Tibial nerve (tissue), 4 donors: ENCODE results near the gene ETFB. TPM values are rescaled to one million over a fixed set of nuclear protein-coding genes. Genes with fewer than 3 reads are reported as not detected.

Source experiments
- DNase-seq, 2 donors: peaks; one replicate each; pipeline ENCODE4 v3.0.0-alpha.2; 2019; ENCODE audit warnings: low spot score in 2 of 2
- H3K27ac ChIP-seq, 4 donors: fragments of 200-600 bp; sonication (generic) in 3 of 4; one replicate each; pipeline ENCODE4 v1.5.1; 2017 to 2019; ENCODE audit warnings: mild to moderate bottlenecking in 1 of 4
- H3K27me3 ChIP-seq, 2 donors: fragments of 200-600 bp; sonication (generic) in 1 of 2; one replicate each; pipeline versions ENCODE4 v1.5.1 to v1.6.0; 2017 to 2019
- H3K36me3 ChIP-seq, 3 donors: fragments of 200-600 bp; sonication (generic); one replicate each; pipeline ENCODE4 v1.5.1; 2018 to 2019
- H3K4me1 ChIP-seq, 4 donors: fragments of 200-600 bp; sonication (generic) in 3 of 4; one replicate each; pipeline ENCODE4 v1.5.1; 2017 to 2019
- H3K4me3 ChIP-seq, 4 donors: fragments of 200-600 bp; sonication (generic) in 3 of 4; one replicate each; pipeline ENCODE4 v1.5.1; 2017 to 2019; ENCODE audit warnings: mild to moderate bottlenecking in 1 of 4, moderate library complexity in 1 of 4
- H3K9me3 ChIP-seq, 4 donors: fragments of 200-600 bp; sonication (generic) in 3 of 4; one replicate each; pipeline ENCODE4 v1.5.1; 2017 to 2019
- CTCF ChIP-seq, 5 experiments: fragments of 200-600 bp in 3 of 5; fragments of 450-650 bp in 2 of 5; sonication (generic) in 3 of 5; IDR thresholded peaks; one replicate each; pipeline ENCODE4 v1.5.1; 2016 to 2019; ENCODE audit warnings: antibody characterized with exemption in 5 of 5, mild to moderate bottlenecking in 3 of 5, moderate library complexity in 2 of 5
- EP300 ChIP-seq, 2 donors: sonication (generic); formaldehyde crosslinking; IDR thresholded peaks; one replicate each; pipeline ENCODE4 v1.6.1; 2017; ENCODE audit warnings: antibody characterized with exemption in 2 of 2, mild to moderate bottlenecking in 1 of 2
- POLR2A ChIP-seq, 2 donors: fragments of 450-650 bp; IDR thresholded peaks; one replicate each; pipeline ENCODE4 v1.6.1; 2017; ENCODE audit warnings: antibody characterized with exemption in 2 of 2, mild to moderate bottlenecking in 2 of 2, moderate library complexity in 2 of 2
- WGBS, 2 donors: methylation state at CpG; one replicate each; pipeline ENCODE4 v1.1.5; 2018; 5-methylcytosine and 5-hydroxymethylcytosine counted together
- total RNA-seq, 4 donors: library from RNA; depleted of rRNA; stranded (reverse); fragments of >200 nt; gene quantifications; one replicate each; pipeline ENCODE4 v1.1.0, GENCODE V29; 2016

The ETFB gene
- total RNA-seq, 4 donors from 2014 or later = 73.2 to 118 (median 101) TPM

GRCh38 chr19:51367565-51368365 is 1.6 kb upstream of the ETFB start:
- WGBS, 2 donors = 0 to 1% methylated on average over 39 of the region's 64 CpGs
- Histone ChIP-seq H3K27me3 (no peaks in the 10 kb centered on the region), H3K36me3 (no peaks in the 10 kb centered on the region), H3K9me3 (no peaks in the 10 kb centered on the region), H3K4me1 (peaks cover 0 to 33% (median 7%) of the 10 kb centered on the region in 4 donors), H3K27ac (peak overlapping the region; percentile 97 to 100 (median 98)), H3K4me3 (peak overlapping the region; percentile 67 to 84 (median 76))
- peak in 1 of 2 donors; percentile 74 for TF ChIP-seq EP300 (IDR thresholded peaks at IDR 0.05)
- TF ChIP-seq POLR2A (IDR thresholded peaks at IDR 0.05) = no peak
- peak; percentile 98 to 99 for DNase-seq

GRCh38 chr19:51367255-51367564 is 1.0 kb upstream of the ETFB start:
- Histone ChIP-seq H3K4me3 (peak overlapping the region; percentile 67 to 84 (median 76)), H3K27me3 (no peaks in the 10 kb centered on the region), H3K9me3 (no peaks in the 10 kb centered on the region), H3K4me1 (peaks cover 0 to 39% (median 7%) of the 10 kb centered on the region in 4 donors), H3K27ac (peak overlapping the region; percentile 97 to 100 (median 98)), H3K36me3 (no peaks in the 10 kb centered on the region)
- DNase-seq = no peak
- TF ChIP-seq EP300 (IDR thresholded peaks at IDR 0.05) (peak in 1 of 2 donors; percentile 99), CTCF (IDR thresholded peaks at IDR 0.05) (no peak), POLR2A (IDR thresholded peaks at IDR 0.05) (peak; percentile 78 to 99)
- 0 to 1% methylated on average over 7 to 15 of the region's 15 CpGs for WGBS, 2 donors

- DNase-seq = peak; percentile 98
- H3K4me1 ChIP-seq = peaks cover 0 to 40% (median 7%) of the 10 kb centered on the region in 4 donors
- WGBS, 2 donors = 0 to 1% methylated on average over 47 to 51 of the region's 54 CpGs
- H3K36me3 ChIP-seq = no peaks in the 10 kb centered on the region
- peak overlapping the region; percentile 97 to 100 (median 98) for H3K27ac ChIP-seq
- H3K4me3 ChIP-seq = peak overlapping the region; percentile 67 to 84 (median 76)
- no peaks in the 10 kb centered on the region for H3K9me3 ChIP-seq
- peak; percentile 92 to 98 for TF ChIP-seq POLR2A (IDR thresholded peaks at IDR 0.05)
- TF ChIP-seq CTCF (IDR thresholded peaks at IDR 0.05) = peak in 1 of 5 experiments; percentile 33
- peak; percentile 88 to 98 for TF ChIP-seq EP300 (IDR thresholded peaks at IDR 0.05)
- H3K27me3 ChIP-seq = no peaks in the 10 kb centered on the region
These were observed 434 bp upstream of the ETFB start for GRCh38 chr19:51366389-51367254.

- 11 to 13% methylated on average over 9 to 10 of the region's 10 CpGs for WGBS, 2 donors
- H3K36me3 ChIP-seq = no peaks in the 10 kb centered on the region
- no peaks in the 10 kb centered on the region for H3K27me3 ChIP-seq
- TF ChIP-seq CTCF (IDR thresholded peaks at IDR 0.05) = peak in 1 of 5 experiments; percentile 16
- TF ChIP-seq EP300 (IDR thresholded peaks at IDR 0.05) = no peak
- TF ChIP-seq POLR2A (IDR thresholded peaks at IDR 0.05) = no peak
- H3K4me3 ChIP-seq = peak overlapping the region; percentile 56 to 84 (median 68)
- no peaks in the 10 kb centered on the region for H3K9me3 ChIP-seq
- peaks cover 0 to 40% (median 7%) of the 10 kb centered on the region in 4 donors for H3K4me1 ChIP-seq
- peak in 1 of 2 donors; percentile 22 for DNase-seq
- H3K27ac ChIP-seq = peak overlapping the region; percentile 93 to 99 (median 98)
These were observed 800 bp downstream of the ETFB start for GRCh38 chr19:51365211-51365964.
